H1 (cell line): ENCODE measurements around the gene MBNL2. TPM values are rescaled to one million over a fixed set of nuclear protein-coding genes. Genes with fewer than 3 reads are reported as not detected.

Source experiments
- CTCF ChIA-PET: fragments of 300-600 bp; sonication (Branson Sonifier 250); formaldehyde crosslinking; loops from one replicate; lab custom pipeline; 2021; ENCODE audit not compliant: partially characterized antibody; lab: Charles Lee
- POLR2A ChIA-PET: fragments of 300-600 bp; sonication (Branson Sonifier 250); formaldehyde crosslinking; loops from one replicate; lab custom pipeline; 2021; ENCODE audit warnings: inconsistent platforms; ENCODE audit not compliant: partially characterized antibody; lab: Charles Lee
- DNase-seq, 2 experiments: peaks; one replicate each; pipeline versions ENCODE4 v3.0.0 to v3.0.0-alpha.2; 2010 to 2022; ENCODE audit warnings: low spot score in 2 of 2, low read depth in 1 of 2, mixed read lengths in 1 of 2
- FAIRE-seq: peaks from 2 replicates; lab custom pipeline; 2011; peaks lifted over from hg19 to GRCh38; lab: Jason Lieb, UNC
- H2AFZ ChIP-seq: 2 replicates; pipeline ENCODE4 v1.8.1; 2012; ENCODE audit warnings: low read length, inconsistent platforms
- H2AK5ac ChIP-seq: 2 replicates; pipeline ENCODE4 v1.6.1; 2013; ENCODE audit warnings: low read depth, low read length
- H2BK120ac ChIP-seq: replicated peaks from 2 replicates; pipeline ENCODE3; 2013; ENCODE audit warnings: low read depth, low read length, inconsistent platforms
- H2BK12ac ChIP-seq: 2 replicates; pipeline ENCODE4 v1.6.1; 2013; ENCODE audit warnings: low read depth, low read length
- H2BK15ac ChIP-seq: 2 replicates; pipeline ENCODE4 v1.6.1; 2013; ENCODE audit warnings: low read length
- H2BK20ac ChIP-seq: 2 replicates; pipeline ENCODE4 v1.6.1; 2013; ENCODE audit warnings: low read length
- H2BK5ac ChIP-seq: 2 replicates; pipeline ENCODE4 v1.6.1; 2013; ENCODE audit warnings: low read depth, low read length
- H3K14ac ChIP-seq: 2 replicates; pipeline ENCODE4 v1.6.1; 2013; ENCODE audit warnings: inconsistent platforms; ENCODE audit not compliant: insufficient read length
- H3K18ac ChIP-seq: 2 replicates; pipeline ENCODE4 v1.6.1; 2013; ENCODE audit warnings: low read length; ENCODE audit errors: extremely low read depth
- H3K23ac ChIP-seq: 2 replicates; pipeline ENCODE4 v1.6.1; 2013; ENCODE audit warnings: inconsistent platforms; ENCODE audit not compliant: insufficient read length
- H3K23me2 ChIP-seq: 2 replicates; pipeline ENCODE4 v1.6.1; 2013; ENCODE audit warnings: low read depth, low read length
- H3K27ac ChIP-seq: 2 replicates; pipeline ENCODE4 v1.6.1; 2011; ENCODE audit warnings: low read depth, low read length, inconsistent platforms
- H3K27me3 ChIP-seq, 4 experiments: replicated peaks in 1 of 4; 1 replicate in 1 of 4; 2 replicates in 3 of 4; pipeline versions ENCODE4 v1.6.1 to v1.8.1; 2011 to 2013; ENCODE audit warnings: low read length in 3 of 4, mild to moderate bottlenecking in 3 of 4, inconsistent platforms in 2 of 4, mixed read lengths in 2 of 4, moderate library complexity in 1 of 4; ENCODE audit not compliant: control insufficient read depth in 3 of 4, insufficient read depth in 3 of 4; ENCODE audit errors: extremely low read depth in 1 of 4
- H3K36me3 ChIP-seq, 4 experiments: 2 replicates each; pipeline versions ENCODE4 v1.6.1 to v1.8.1; 2011 to 2013; ENCODE audit warnings: mild to moderate bottlenecking in 4 of 4, low read length in 3 of 4, moderate library complexity in 2 of 4, control low read depth in 1 of 4, inconsistent platforms in 1 of 4; ENCODE audit not compliant: insufficient read depth in 4 of 4, control insufficient read depth in 2 of 4
- H3K4ac ChIP-seq: replicated peaks from 2 replicates; pipeline ENCODE3; 2013; ENCODE audit warnings: low read length, low read depth, mixed read lengths, inconsistent platforms; ENCODE audit not compliant: insufficient read length
- H3K4me1 ChIP-seq, 4 experiments: replicated peaks in 1 of 4; 1 replicate in 1 of 4; 2 replicates in 3 of 4; pipeline versions ENCODE4 v1.6.1 to v1.8.1; 2011 to 2013; ENCODE audit warnings: low read length in 3 of 4, inconsistent platforms in 2 of 4, mixed read lengths in 1 of 4; ENCODE audit not compliant: insufficient read depth in 4 of 4, control insufficient read depth in 3 of 4
- H3K4me2 ChIP-seq, 2 experiments: 2 replicates each; pipeline versions ENCODE4 v1.6.1 to v1.8.1; 2011 to 2013; ENCODE audit warnings: low read depth in 2 of 2, low read length in 2 of 2, control low read depth in 1 of 2, inconsistent platforms in 1 of 2, mild to moderate bottlenecking in 1 of 2; ENCODE audit not compliant: insufficient read depth in 1 of 2
- H3K4me3 ChIP-seq, 4 experiments: fragments of 200-600, 300-600 bp in 1 of 4; sonication (generic), shearing (Covaris generic), sonication (Bioruptor Twin) in 1 of 4; 2 replicates each; pipeline versions ENCODE4 v1.5.1 to v1.8.1; 2011 to 2016; ENCODE audit warnings: low read length in 4 of 4, low read depth in 3 of 4, control low read depth in 2 of 4, inconsistent platforms in 2 of 4, mild to moderate bottlenecking in 2 of 4, mixed read lengths in 1 of 4, moderate library complexity in 1 of 4; ENCODE audit not compliant: insufficient read depth in 2 of 4; ENCODE audit errors: extremely low read depth in 1 of 4
- H3K56ac ChIP-seq: replicated peaks from 2 replicates; pipeline ENCODE3; 2013; ENCODE audit warnings: low read depth, mild to moderate bottlenecking, mixed read lengths, low read length, inconsistent platforms; ENCODE audit not compliant: insufficient read length
- H3K79me1 ChIP-seq: 2 replicates; pipeline ENCODE4 v1.6.1; 2013; ENCODE audit warnings: low read depth, low read length, control low read depth
- H3K79me2 ChIP-seq, 2 experiments: 2 replicates each; pipeline versions ENCODE4 v1.6.1 to v1.8.1; 2012 to 2013; ENCODE audit warnings: low read length in 2 of 2, mild to moderate bottlenecking in 2 of 2, inconsistent platforms in 1 of 2; ENCODE audit not compliant: insufficient read depth in 2 of 2, control insufficient read depth in 1 of 2
- H3K9ac ChIP-seq, 4 experiments: replicated peaks in 1 of 4; 1 replicate in 1 of 4; 2 replicates in 3 of 4; pipeline versions ENCODE4 v1.6.1 to v1.8.1; 2011 to 2013; ENCODE audit warnings: low read depth in 3 of 4, low read length in 3 of 4, control low read depth in 2 of 4, mild to moderate bottlenecking in 2 of 4, moderate library complexity in 2 of 4, inconsistent platforms in 1 of 4; ENCODE audit errors: extremely low read depth in 1 of 4
- H3K9me3 ChIP-seq, 2 experiments: 2 replicates each; pipeline versions ENCODE4 v1.6.1 to v1.8.1; 2012 to 2013; ENCODE audit warnings: mild to moderate bottlenecking in 2 of 2, moderate library complexity in 2 of 2, control low read depth in 1 of 2, inconsistent platforms in 1 of 2, low read depth in 1 of 2, low read length in 1 of 2, mixed read lengths in 1 of 2; ENCODE audit not compliant: insufficient read depth in 2 of 2
- H4K20me1 ChIP-seq, 2 experiments: replicated peaks in 1 of 2; 2 replicates each; pipeline versions ENCODE3 to v1.8.1; 2011 to 2013; ENCODE audit warnings: inconsistent platforms in 2 of 2, low read length in 2 of 2, mild to moderate bottlenecking in 1 of 2; ENCODE audit not compliant: insufficient read depth in 2 of 2, control insufficient read depth in 1 of 2
- H4K5ac ChIP-seq: 2 replicates; pipeline ENCODE4 v1.6.1; 2013; ENCODE audit warnings: low read length, low read depth, mixed read lengths, inconsistent platforms; ENCODE audit not compliant: insufficient read length
- H4K8ac ChIP-seq: 2 replicates; pipeline ENCODE4 v1.8.0; 2013; ENCODE audit warnings: mild to moderate bottlenecking, moderate library complexity, low read length, inconsistent platforms; ENCODE audit not compliant: insufficient read depth; ENCODE audit errors: extremely low read depth
- H4K91ac ChIP-seq: replicated peaks from 2 replicates; pipeline ENCODE3; 2013; ENCODE audit warnings: low read length, mixed read lengths, inconsistent platforms; ENCODE audit not compliant: insufficient read length
- CTCF ChIP-seq, 3 experiments: IDR thresholded peaks; 1 replicate in 2 of 3; 2 replicates in 1 of 3; pipeline versions ENCODE4 v1.5.1 to v1.6.1; 2011; ENCODE audit warnings: low read length in 3 of 3, mild to moderate bottlenecking in 3 of 3, inconsistent platforms in 2 of 3, low read depth in 1 of 3, moderate library complexity in 1 of 3; ENCODE audit not compliant: insufficient read depth in 1 of 3; ENCODE audit errors: control extremely low read depth in 1 of 3
- EP300 ChIP-seq, 2 experiments: IDR thresholded peaks; 1 replicate in 1 of 2; 2 replicates in 1 of 2; pipeline ENCODE4 v1.6.1; 2011 to 2012; ENCODE audit warnings: low read depth in 2 of 2, low read length in 2 of 2, mild to moderate bottlenecking in 2 of 2, borderline replicate concordance in 1 of 2, inconsistent platforms in 1 of 2, moderate library complexity in 1 of 2
- HDAC2 ChIP-seq, 2 experiments: fragments of 300-600 bp in 1 of 2; sonication (generic) in 1 of 2; IDR thresholded peaks; 2 replicates each; pipeline ENCODE4 v1.6.1; 2011 to 2012; ENCODE audit warnings: low read depth in 2 of 2, low read length in 2 of 2, mild to moderate bottlenecking in 2 of 2, moderate library complexity in 2 of 2, borderline replicate concordance in 1 of 2, inconsistent platforms in 1 of 2
- JUN ChIP-seq: IDR thresholded peaks from 2 replicates; pipeline ENCODE4 v1.6.1; 2011; ENCODE audit warnings: low read depth, mild to moderate bottlenecking, improper control_type of control experiment, low read length
- KDM5A ChIP-seq: fragments of 200-600 bp; IDR thresholded peaks from 2 replicates; pipeline ENCODE4 v1.7.1; 2012; ENCODE audit warnings: mild to moderate bottlenecking, low read length, inconsistent platforms, mixed read lengths
- MAX ChIP-seq: IDR thresholded peaks from 2 replicates; pipeline ENCODE4 v1.6.1; 2012; ENCODE audit warnings: inconsistent platforms
- RBBP5 ChIP-seq: IDR thresholded peaks from 2 replicates; pipeline ENCODE4 v1.7.1; 2012; ENCODE audit warnings: low read depth, mild to moderate bottlenecking, inconsistent platforms, low read length, moderate library complexity, borderline replicate concordance
- USF2 ChIP-seq: IDR thresholded peaks from 2 replicates; pipeline ENCODE4 v1.6.1; 2011; ENCODE audit warnings: low read length, improper control_type of control experiment
- WGBS, 2 experiments: shearing (Covaris generic) in 1 of 2; methylation state at CpG; one replicate each; pipeline versions ENCODE4 v1.1.6 to v1.1.7; 2013 to 2015; ENCODE audit warnings: low lambda C conversion rate in 2 of 2, mixed read lengths in 2 of 2, inconsistent platforms in 1 of 2, low coverage in 1 of 2, missing lambda C conversion rate in 1 of 2; ENCODE audit not compliant: insufficient replicate concordance in 2 of 2, insufficient coverage in 1 of 2, insufficient read length in 1 of 2; ENCODE audit errors: extremely low coverage in 1 of 2, missing lambda C conversion rate in 1 of 2; 5-methylcytosine and 5-hydroxymethylcytosine counted together
- polyA plus RNA-seq, 7 experiments: library from polyadenylated mRNA; depleted of rRNA in 3 of 7; stranded (reverse) in 5 of 7; unstranded in 2 of 7; fragments of >200 nt in 5 of 7; fragments of 200-250 nt in 2 of 7; gene quantifications; 1 replicate in 5 of 7; 2 replicates in 1 of 7; 4 replicates in 1 of 7; pipeline versions ENCODE4 v1.2.1 to v1.2.3, GENCODE V29; 2011 to 2013; ENCODE audit warnings: missing spikeins in 2 of 7, mixed read lengths in 2 of 7
- total RNA-seq: library from RNA; stranded (reverse); fragmentation: NEBNext Ultra II Directional; extraction: Animal tissue kit (Norgen Biotek cat#: 25700); gene quantifications from 2 replicates; pipeline ENCODE4 v1.2.1, GENCODE V29; 2021

MBNL2 gene
- total and polyA plus RNA-seq, 2 of the 8 experiments (the other 6 are each of a cell fraction or from before 2014, with no cell fraction given) = 1.0 to 2.6 TPM

- Histone ChIP-seq H3K23me2 (no peaks in the 10 kb centered on the region), H3K79me1 (no peaks in the 10 kb centered on the region)
- TF ChIP-seq USF2 (no peak), KDM5A (no peak), HDAC2 (IDR thresholded peaks at IDR 0.05; ENCODE audit: borderline replicate concordance in 1 of 2, low read depth in 2 of 2, low read length in 2 of 2) (no peak), MAX (no peak), JUN (no peak), CTCF (IDR thresholded peaks at IDR 0.05; ENCODE audit: control extremely low read depth in 1 of 3, insufficient read depth in 1 of 3, low read depth in 1 of 3, low read length in 3 of 3) (no peak), RBBP5 (no peak), EP300 (IDR thresholded peaks at IDR 0.05; ENCODE audit: borderline replicate concordance in 1 of 2, low read depth in 2 of 2, low read length in 2 of 2) (no peak)
- TF ChIP-seq, all 59 proteins: peak for 0
- Histone ChIP-seq H3K4me1 (peaks cover 7 to 12% (median 10%) of the 10 kb centered on the region in 4 experiments), H4K8ac (no peak overlapping the region), H3K4me2 (no peak overlapping the region), H2BK12ac (no peak overlapping the region), H3K4ac (no peak overlapping the region), H2AK5ac (no peak overlapping the region), H3K27ac (no peak overlapping the region), H3K79me2 (no peaks in the 10 kb centered on the region), H3K9ac (no peak overlapping the region), H3K36me3 (no peaks in the 10 kb centered on the region), H3K18ac (no peak overlapping the region), H2BK20ac (no peak overlapping the region), H3K9me3 (no peaks in the 10 kb centered on the region), H3K27me3 (no peaks in the 10 kb centered on the region), H3K14ac (no peak overlapping the region), H4K5ac (no peak overlapping the region), H4K91ac (no peak overlapping the region), H2BK5ac (no peak overlapping the region), H3K23ac (no peak overlapping the region), H3K4me3 (no peak overlapping the region), H2AFZ (no peak overlapping the region), H3K56ac (no peak overlapping the region), H2BK120ac (no peak overlapping the region), H2BK15ac (no peak overlapping the region), H4K20me1 (no peaks in the 10 kb centered on the region)
- DNase-seq (no peak), FAIRE-seq (no peak)
- 86% methylated on average over 1 of the region's 1 CpG; no CpG with 5 or more reads in 1 of the 2 experiments for WGBS, 2 experiments
- ChIA-PET CTCF (no interaction called here), POLR2A (no interaction called here)
Observed at GRCh38 chr13:97263160-97263559, 41.0 kb downstream of the MBNL2 start.
